GM11168 (cell line): ENCODE measurements around the gene RPLP1.

Experiments used
- in situ Hi-C: fragments of 300-500 bp; cut with MboI; formaldehyde crosslinking; loops from one replicate; pipeline ENCODE4 v1.12.0; 2022; ENCODE audit warnings: low sequenced_read_pairs; ENCODE audit not compliant: unreplicated experiment

RPLP1 gene

DNA sequence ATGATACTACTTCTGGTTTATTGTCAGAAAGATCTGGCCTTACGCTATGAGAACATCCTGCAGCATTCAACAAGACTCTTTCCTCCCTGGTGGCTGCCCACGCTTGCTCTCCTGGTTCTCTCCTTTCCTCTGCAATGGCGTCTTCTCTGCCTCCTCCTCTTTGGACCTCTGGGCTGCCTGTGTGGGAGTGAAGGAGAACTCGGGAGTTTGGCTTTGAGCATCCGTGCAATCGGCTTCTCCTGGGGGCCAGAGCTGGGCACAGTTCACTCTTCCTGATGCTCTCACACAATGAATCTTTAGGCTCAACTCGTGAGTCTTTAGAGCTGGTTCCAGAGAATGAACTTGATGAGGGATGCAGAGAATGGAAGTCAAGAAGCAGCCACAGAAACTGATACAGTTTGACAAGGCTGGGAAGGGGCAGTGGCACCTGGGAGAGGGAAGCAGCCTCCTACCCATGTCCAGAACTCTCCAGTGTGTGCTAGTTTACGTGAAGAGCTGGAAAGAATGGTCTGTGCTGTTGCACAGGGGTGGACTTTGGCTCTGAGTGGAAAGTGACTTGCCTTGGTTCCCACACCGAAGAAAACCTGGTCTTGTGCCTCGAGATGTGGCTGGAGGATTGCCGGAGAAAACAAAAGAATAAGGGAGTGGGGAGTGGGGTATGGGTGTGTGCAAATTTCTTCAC lies 37.9 kb downstream of the RPLP1 start:
- in situ Hi-C loops = no loop called here

DNA sequence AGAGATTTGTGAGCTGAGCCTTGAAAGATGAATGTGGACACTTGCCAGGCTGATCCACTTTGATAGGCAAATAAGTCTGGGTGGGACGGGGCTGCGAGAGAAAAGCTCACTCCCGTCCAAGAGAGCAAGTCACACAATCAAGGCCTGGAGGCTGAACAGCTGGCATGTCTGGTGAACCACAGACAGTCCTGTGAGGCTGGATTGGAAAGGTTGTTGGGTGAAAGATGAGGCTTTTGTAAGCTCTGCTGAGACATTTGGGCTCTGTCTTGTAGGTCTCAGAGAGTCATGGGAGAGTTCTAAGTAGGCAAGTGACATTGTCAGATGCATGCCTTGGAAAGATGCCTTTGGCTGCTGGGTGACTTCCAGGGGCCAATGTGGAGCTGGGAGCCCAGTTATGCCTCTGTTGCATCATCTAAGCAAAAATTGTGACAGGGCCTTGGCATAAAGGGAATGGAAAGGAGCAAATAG lies 38.5 kb downstream of the RPLP1 start:
- in situ Hi-C loops = no loop called here

DNA sequence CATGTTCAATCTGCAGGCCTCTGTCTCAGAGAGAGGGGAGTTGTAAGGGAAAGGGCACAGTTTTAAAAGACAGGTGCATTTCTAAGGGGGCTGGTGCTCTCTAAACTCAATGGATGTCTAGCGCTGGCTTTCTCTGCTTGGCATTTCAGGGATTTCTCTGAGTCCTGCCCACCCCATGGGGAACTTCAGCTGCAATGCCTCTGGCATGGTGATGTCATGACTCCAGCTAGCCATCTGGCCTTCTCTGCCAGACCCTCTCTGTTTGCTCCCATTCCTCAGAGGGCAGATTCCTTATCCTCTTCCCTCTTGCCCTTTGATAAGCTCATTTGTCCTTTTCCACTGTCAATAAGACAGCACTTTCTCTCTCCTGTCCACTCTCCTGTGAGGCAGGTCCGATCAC lies 40.8 kb downstream of the RPLP1 start:
- in situ Hi-C loops = no loop called here

DNA sequence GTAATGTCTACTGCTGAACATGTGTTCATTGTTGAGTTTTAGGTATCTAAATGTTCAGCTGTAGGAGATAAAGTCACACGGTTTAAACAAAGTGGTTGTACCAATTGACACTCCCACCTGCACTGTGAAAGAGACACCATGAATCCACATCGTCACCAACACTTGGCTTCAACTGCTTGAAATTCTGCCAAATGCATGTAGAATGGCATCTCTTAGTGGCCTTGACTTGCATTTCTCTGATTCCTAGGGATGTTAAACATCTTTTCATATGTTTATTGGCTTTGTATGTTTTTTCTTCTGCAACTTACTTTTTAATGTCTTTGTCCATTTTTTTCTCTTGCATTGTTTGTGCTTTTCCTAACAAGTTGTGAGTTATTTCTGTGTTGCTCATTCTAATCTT lies 43.4 kb downstream of the RPLP1 start:
- in situ Hi-C loops = no loop called here

DNA sequence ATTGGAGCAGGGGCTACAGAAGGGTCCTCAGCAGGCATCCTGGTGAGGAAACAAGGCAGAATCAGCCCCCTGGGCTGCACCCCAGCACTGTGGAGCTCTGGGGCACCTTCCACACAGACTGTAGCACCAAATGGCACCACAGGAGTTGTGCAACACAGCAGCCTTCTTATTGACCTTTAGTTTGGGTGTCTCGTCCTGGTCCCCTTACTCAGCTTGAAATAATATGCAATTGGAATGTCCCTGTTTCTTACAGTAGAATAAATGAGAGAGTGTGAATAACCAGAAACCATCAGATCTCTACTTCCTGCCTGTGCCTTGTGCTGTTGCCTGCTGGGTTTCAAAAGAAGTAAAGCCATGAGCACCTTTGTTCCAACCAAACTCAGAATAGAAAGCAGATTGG lies 44.5 kb downstream of the RPLP1 start:
- in situ Hi-C loops = no loop called here

DNA sequence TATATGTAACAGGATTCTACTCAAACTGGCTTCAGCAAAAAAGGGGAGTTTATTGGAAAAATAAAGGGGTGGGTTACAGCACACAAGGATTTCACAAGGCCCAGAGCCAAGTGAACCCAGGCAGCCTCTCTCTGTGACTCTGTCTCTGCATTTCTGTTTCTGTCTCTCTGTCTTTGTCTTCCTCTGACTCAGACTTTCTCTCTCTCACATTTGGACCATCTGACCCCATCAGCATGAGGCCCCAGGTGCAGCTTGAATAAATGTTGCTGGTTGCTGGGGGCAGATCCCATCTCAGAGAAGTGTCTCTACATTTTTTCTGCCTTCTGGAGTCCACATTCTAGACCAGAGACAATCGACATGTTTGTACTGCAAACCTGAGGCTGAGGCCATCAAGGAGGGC lies 45.0 kb downstream of the RPLP1 start:
- in situ Hi-C loops = no loop called here

DNA sequence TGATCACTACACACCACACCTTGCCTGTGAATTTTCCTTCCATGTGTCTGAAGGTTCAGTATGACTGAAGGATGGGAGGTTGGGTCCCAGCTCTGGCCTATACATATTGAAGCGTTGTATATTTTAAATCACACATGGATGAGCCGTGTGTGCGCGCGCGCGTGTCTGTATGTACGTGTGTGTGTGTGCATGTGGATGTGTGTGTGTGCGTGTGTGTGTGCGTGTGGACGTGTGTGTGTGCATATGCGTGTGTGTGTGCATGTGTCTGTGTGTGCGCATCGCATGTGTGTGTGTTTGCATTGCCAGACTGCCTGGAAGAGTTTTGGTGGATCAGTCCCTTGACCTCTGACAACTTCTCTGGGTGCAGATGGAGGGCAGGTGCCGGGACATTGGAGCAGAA lies 45.7 kb downstream of the RPLP1 start:
- in situ Hi-C loops = no loop called here

DNA sequence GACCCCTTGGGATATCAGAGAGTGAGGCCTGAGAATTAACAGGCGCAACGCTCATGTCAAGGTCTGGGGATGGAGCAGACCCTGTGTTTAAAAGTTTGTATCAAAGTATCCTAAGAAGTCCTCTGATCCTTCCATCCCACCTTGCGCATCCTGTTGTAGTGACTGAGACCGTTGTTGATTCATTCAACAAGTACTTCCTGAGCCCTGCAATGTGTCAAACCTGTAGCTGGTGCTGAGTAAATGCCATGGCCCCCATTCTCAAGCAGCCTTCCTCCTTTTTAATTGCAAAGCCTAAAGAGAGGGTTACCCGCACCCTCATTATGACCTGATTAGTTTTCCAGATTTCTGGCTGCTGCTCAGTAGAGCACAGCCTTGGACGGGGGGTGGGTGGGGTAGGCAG lies 46.4 kb downstream of the RPLP1 start:
- in situ Hi-C loops = no loop called here

DNA sequence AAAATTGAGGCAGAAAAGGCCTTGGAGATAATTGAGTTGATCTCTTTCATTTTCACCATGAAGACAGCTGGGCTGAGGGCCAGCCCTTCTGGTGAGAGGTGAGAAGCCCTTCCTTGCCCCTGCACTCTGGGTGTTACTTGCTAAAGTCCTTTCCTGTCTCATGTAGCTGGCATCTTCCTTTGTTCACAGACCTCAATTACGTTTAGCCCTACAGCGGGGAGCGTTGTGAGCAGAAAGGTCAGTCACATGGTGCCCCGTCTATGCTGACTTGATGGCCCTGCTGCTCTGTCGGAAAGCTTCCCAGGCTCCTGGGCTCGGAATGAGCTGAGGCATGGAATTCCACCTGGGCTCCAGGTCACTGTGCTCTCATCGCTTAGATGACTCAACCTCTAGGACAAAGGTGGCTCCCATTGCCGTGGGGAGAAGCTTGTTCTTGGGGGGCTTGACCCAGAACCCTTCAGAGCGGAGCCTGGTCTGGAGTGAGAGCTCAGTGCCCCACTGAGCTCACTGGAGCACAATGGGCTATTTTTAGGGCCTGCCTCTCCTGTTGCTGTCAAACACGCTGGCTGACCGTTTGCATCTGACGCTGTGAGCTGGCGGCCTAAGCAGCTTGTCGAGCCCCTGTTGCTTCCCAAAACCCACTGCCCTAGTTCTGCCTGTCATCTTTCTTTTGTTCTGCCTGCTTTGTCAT lies 47.0 kb downstream of the RPLP1 start:
- in situ Hi-C loops = no loop called here

DNA sequence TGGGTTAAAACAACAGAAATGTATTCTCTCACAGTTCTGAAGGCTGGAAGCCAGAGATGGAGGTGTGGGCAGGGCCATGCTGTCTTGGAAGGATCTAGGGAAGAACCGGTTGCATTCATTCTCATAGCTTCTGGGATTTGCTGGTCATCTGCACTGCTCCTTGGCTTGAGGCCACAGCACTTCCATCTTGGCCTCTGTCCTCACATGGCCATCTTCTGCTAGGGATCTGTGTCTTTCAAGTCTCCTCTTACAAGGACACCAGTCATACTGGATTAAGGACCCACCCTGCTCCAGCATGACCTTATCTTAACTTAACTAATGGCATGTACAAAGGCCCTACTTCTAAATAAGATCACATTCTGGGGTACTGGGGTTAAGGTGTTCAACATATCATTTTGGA lies 47.7 kb downstream of the RPLP1 start:
- in situ Hi-C loops = no loop called here

DNA sequence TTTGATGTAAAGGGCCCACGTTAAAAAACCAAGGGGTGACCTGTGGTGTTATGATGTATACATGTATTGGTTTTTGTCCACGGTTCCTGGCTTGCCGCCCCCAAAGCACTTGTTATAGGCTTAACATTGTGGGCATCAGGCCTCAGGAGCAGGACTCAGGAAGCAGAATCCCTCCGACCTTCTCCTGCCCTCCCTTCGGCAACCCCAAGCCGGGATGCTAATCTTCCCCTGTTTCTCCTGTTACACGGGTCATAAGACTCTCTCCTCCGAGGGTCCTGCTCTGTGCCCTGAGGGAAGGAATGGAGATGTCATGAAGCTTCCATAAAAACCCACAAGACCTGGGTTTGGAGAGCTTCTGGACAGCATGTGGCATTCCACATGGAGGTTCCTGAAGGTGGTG lies 48.8 kb downstream of the RPLP1 start:
- in situ Hi-C loops = no loop called here

DNA sequence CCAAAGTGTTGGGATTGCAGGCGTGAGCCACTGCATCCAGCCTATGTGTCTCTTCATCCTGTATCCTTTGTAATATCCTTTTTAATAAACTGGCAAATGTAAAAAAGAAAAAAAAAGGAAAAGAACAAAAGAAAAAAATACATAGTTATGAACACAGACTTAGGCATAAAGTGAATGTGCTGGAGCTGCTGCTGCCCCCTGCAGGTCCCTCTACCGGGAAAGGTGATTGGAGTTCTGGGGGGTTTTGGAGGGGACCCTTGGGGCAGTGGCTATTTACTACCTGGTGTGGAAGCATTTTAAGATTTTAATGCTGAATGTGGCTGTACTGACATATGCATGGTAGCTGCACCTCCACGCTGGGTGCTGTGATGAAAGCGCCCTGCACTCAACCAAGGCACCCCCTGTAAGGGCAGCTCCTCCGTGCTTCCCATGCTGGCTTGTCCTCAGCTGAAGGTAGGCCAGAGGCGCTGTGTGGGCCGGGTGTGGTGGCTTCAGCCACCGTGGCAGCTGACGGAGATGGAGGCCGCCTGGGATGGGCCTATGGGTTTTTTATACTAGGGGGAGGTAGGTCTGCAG lies 49.9 kb downstream of the RPLP1 start:
- in situ Hi-C loops = no loop called here

DNA sequence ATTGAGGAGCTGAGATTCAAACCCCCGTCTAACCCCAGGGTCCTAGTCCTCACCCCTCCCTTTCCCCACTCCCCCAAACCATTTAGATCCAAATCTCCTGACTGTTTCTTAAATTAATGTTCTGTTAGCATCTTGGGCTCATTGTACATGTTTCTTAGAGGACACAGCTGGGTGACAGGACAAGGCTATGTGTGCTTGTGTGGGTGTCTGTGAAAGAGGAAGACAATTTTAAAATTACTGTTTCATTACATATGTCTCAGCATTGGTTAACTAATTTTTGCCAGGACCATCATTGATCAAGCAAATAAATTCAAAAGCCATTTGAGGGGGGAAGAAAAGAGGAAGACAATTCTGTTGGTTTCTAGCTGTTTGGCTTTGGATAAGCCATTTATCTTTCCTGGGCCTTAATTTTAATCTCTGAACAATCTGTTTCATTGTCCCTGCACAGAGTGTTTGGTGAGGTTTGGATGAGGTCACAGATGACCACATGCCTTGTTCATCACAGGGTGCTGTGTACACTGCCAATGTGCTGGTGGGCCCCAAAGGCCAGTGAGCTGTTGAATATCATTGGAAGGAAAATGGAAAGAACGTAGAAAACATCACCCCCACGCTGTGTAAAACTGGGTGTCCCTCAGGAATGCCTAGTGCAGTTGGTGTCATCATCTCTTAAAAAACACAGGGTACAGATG lies 51.9 kb downstream of the RPLP1 start:
- in situ Hi-C loops = no loop called here
